A549 (cell line): ENCODE results near the gene CLP1.

Experiments
- CHD4 ChIP-seq: fragments of 200-600 bp; sonication (generic); IDR thresholded peaks from 2 replicates; pipeline ENCODE4 v1.6.1; 2016; ENCODE audit warnings: antibody characterized with exemption, mild to moderate bottlenecking, borderline replicate concordance
- EP300 ChIP-seq, 2 experiments: fragments of >200 bp; sonication (Bioruptor Twin); formaldehyde crosslinking; IDR thresholded peaks; 2 replicates in 1 of 2; 3 replicates in 1 of 2; pipeline ENCODE4 v1.6.1; 2016 to 2017
- FOSL2 ChIP-seq, 2 experiments: fragments of 450-650 bp in 1 of 2; fragments of >200 bp in 1 of 2; sonication (Bioruptor Twin) in 1 of 2; formaldehyde crosslinking; IDR thresholded peaks; 2 replicates each; pipeline versions ENCODE4 v1.5.0 to v1.6.1; 2016 to 2020; ENCODE audit warnings: mild to moderate bottlenecking in 1 of 2, moderate library complexity in 1 of 2
- HDAC2 ChIP-seq: fragments of 200-600 bp; sonication (generic); IDR thresholded peaks from 2 replicates; pipeline ENCODE4 v1.6.1; 2016
- JUNB ChIP-seq: fragments of >200 bp; sonication (Bioruptor Twin); formaldehyde crosslinking; IDR thresholded peaks from 2 replicates; pipeline ENCODE4 v1.6.1; 2016
- MAFK ChIP-seq: fragments of 450-650 bp; IDR thresholded peaks from 2 replicates; pipeline ENCODE4 v1.6.1; 2014; ENCODE audit not compliant: partially characterized antibody
- NPAS2 ChIP-seq: fragments of 250-450 bp; sonication (Bioruptor Pico); IDR thresholded peaks from 2 replicates; pipeline ENCODE4 v1.8.0; 2022; ENCODE audit warnings: mild to moderate bottlenecking, moderate library complexity, borderline replicate concordance
- POLR2AphosphoS2 ChIP-seq: conservative IDR thresholded peaks from 2 replicates; pipeline ENCODE4 v1.6.1; 2012; ENCODE audit warnings: low read length, improper control_type of control experiment, inconsistent platforms
- ZFP36 ChIP-seq: fragments of 450-650 bp; IDR thresholded peaks from 2 replicates; pipeline ENCODE4 v1.6.1; 2014; ENCODE audit warnings: borderline replicate concordance; ENCODE audit not compliant: partially characterized antibody
- TF ChIP-seq, protein P1 (sequence below): fragments of >200 bp; sonication (Bioruptor Twin); formaldehyde crosslinking; IDR thresholded peaks from 3 replicates; pipeline ENCODE4 v1.5.1; 2016
- TF ChIP-seq, protein P2 (sequence below): IDR thresholded peaks from 2 replicates; pipeline ENCODE4 v1.6.1; 2012

DNA sequence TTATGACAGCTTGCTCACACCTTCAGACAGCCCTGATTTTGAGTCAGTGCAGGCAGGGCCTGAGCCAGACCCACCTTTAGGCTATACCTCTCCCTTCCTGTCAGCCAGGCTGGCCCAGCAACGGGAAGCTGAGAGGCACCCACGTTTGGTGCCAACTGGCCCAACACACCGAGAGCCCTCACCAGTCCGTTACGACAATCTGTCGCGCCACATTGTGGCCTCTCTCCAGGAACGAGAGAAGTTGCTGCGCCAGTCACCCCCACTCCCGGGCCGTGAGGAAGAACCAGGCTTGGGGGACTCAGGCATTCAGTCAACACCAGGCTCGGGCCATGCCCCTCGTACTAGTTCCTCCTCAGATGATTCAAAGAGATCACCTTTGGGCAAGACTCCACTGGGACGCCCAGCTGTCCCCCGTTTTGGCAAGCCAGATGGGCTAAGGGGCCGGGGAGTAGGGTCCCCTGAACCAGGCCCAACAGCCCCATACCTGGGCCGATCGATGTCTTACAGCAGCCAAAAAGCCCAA lies 41.3 kb downstream of the CLP1 start:
- TF ChIP-seq, protein P1, sequence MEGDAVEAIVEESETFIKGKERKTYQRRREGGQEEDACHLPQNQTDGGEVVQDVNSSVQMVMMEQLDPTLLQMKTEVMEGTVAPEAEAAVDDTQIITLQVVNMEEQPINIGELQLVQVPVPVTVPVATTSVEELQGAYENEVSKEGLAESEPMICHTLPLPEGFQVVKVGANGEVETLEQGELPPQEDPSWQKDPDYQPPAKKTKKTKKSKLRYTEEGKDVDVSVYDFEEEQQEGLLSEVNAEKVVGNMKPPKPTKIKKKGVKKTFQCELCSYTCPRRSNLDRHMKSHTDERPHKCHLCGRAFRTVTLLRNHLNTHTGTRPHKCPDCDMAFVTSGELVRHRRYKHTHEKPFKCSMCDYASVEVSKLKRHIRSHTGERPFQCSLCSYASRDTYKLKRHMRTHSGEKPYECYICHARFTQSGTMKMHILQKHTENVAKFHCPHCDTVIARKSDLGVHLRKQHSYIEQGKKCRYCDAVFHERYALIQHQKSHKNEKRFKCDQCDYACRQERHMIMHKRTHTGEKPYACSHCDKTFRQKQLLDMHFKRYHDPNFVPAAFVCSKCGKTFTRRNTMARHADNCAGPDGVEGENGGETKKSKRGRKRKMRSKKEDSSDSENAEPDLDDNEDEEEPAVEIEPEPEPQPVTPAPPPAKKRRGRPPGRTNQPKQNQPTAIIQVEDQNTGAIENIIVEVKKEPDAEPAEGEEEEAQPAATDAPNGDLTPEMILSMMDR: no peak
- no peak for TF ChIP-seq FOSL2 (IDR thresholded peaks at IDR 0.05)
- TF ChIP-seq FOSL2 (CRISPR knock-in tag; IDR thresholded peaks at IDR 0.05): no peak
- no peak for TF ChIP-seq MAFK
- no peak for TF ChIP-seq EP300 (IDR thresholded peaks at IDR 0.05)
- TF ChIP-seq HDAC2: no peak
- TF ChIP-seq ZFP36: no peak
- TF ChIP-seq NPAS2 (CRISPR knock-in tag): no peak
- TF ChIP-seq CHD4: no peak
- no peak for TF ChIP-seq JUNB
- no peak for TF ChIP-seq POLR2AphosphoS2
- TF ChIP-seq, protein P2, sequence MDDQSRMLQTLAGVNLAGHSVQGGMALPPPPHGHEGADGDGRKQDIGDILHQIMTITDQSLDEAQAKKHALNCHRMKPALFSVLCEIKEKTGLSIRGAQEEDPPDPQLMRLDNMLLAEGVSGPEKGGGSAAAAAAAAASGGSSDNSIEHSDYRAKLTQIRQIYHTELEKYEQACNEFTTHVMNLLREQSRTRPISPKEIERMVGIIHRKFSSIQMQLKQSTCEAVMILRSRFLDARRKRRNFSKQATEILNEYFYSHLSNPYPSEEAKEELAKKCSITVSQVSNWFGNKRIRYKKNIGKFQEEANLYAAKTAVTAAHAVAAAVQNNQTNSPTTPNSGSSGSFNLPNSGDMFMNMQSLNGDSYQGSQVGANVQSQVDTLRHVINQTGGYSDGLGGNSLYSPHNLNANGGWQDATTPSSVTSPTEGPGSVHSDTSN: no peak
